Skin of body (tissue), 2 donors: ENCODE results near the gene MYLK. TPM values are rescaled to one million over a fixed set of nuclear protein-coding genes. Genes with fewer than 3 reads are reported as not detected.
"Not testable (repeated sequence)": the region's sequence is repeated elsewhere in the genome, so short reads cannot be mapped to it uniquely, and the experiment has no call there.

Experiments used
- DNase-seq: peaks from one replicate; lab custom pipeline; 2025; lab: John Stamatoyannopoulos, UW
- total RNA-seq: library from RNA; depleted of rRNA; stranded (reverse); fragments of >200 nt; gene quantifications from one replicate; pipeline ENCODE4 v1.2.3, GENCODE V29; 2014

The MYLK gene
- total RNA-seq, 1 donor from 2014 or later = 57.6 TPM

DNA sequence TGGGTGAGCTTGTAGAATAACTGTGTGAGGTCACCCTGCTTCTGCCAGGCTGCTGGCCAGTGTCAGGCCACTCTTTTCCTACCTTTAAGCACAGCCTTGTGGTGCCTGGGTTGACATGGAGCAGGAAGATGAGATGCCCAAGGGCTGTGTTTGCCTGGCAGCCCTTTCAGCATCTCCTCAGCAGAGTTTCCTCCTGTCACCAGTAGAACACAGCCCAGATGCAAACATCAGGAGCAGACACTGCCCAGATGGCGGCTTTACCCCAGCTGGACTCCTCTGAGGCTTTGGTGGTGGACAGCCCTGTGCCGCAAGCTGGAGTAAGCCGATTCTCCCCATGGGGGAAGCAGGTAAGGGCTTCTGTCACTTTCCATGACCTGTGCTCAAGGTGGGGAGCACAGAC lies 180.5 kb downstream of the MYLK start:
- DNase-seq = not testable (repeated sequence)

DNA sequence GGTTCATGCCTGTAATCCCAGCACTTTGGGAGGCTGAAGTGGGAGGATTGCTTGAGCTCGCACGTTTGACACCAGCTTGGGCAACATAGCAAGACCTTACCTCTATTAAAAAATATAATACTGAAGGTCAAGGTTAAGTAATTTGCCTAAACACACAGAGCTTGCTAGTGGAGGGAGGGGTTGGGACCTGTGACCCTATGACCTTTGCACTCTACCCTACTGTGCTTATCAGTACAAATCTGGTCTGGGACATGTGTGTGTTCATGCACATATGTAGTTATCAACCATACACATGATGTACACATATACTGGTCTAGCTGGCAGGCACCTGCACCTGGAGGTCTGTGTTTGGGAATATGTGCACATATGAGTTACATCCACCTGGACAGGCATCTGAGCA lies 181.4 kb downstream of the MYLK start:
- DNase-seq = no peak

DNA sequence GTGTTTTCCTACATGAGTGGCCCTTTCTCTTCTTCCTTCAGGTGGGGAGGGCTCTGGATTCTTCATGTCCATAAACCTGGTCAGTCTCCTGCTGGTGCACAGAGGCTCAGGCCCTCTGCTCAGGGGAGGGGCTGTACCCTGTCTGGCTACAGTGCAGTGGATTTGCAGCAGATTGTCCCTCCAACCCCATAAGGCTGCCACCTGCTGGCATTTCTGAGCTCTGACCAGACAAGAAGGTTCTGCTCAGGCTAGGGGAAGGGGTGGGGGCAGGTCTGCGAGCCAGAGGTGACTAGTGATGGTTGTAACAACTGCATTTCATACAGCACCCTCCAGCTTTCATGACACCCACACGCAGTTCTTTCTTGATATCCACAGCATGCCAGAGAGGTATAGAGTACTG lies 182.1 kb downstream of the MYLK start:
- DNase-seq = not testable (repeated sequence)

DNA sequence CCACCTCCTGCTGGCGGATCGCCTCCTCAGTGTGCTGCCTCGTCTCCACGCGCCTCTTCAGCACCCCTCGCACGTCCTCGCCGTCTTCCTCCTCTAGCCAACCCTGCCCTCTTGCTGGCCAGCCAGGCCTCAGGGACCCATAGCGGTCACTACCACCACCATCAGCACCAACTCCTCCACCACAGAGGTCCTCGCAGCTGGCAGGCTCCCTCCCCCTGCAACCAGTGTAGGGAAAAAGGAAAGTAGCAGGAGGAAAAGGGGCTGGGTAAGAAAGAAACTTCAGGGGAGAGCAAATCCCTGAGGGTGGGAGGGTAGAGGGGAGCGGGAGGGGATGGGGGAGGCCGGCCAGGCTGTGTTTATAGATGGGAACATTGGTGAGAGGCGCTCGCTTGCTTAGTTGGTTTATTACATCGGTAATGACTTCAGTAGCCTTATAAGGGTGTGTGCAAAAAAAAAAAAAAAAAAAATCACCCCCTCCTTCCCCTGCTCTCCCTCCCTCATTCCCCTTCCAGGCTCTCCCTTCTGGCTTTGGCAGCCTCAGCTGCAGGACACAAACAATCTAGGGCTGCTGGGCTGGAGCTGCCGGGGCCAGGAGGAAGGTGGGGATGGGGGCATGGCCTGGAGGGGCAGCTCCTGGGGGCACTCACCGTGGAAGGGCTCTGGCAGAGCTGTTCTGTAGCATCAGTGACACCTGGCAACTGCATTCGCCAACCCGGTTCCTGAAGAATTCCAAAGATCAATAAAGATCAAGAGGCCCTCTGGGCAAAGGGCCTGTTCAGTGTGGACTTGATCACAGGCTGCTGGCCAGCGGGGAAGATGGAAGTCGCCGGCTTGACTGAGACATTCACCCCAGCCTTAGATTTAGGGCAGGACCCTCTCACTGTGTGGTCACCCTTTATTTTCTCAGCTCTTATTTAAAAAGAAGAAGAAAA lies 183.1 kb downstream of the MYLK start:
- DNase-seq = no peak

DNA sequence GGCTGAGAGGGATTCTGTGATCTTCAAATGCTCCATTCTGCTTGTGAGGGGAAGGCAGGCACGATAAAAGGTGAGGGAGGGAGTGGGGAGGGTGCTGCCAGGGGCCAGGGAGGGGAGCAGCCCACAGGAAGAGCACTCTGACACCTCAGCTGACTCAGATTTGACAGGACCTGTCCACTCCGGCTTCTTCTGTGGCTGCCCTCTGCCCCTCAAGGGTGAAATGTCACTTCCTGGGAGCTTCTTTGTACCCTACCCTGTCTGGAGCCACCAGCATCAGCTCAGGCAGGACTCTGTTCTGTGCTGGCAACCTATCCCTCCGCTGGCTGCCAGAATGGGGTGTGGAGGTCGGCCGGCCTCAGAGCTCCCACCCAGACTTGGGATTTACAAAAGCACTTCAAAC lies 185.3 kb downstream of the MYLK start:
- no peak for DNase-seq

DNA sequence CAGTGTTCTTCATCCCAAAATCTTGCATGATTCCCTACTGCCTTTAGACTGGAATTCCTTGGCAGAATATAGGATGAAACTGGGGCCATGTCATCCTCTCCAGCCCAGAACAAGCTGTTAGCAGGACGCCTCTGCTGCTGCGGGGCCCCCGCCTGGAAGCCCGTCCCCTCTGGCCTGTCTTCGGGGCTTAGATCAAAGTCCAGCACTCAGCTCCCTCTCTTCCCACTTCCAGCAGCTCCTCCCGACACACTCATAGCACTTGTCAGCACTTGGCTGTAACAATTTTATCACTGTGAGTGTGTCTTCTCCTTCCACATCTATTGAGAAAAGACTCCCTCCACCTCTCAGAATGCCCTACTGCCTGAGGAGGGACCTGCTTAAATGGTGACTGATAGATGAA lies 187.3 kb downstream of the MYLK start:
- no peak for DNase-seq

DNA sequence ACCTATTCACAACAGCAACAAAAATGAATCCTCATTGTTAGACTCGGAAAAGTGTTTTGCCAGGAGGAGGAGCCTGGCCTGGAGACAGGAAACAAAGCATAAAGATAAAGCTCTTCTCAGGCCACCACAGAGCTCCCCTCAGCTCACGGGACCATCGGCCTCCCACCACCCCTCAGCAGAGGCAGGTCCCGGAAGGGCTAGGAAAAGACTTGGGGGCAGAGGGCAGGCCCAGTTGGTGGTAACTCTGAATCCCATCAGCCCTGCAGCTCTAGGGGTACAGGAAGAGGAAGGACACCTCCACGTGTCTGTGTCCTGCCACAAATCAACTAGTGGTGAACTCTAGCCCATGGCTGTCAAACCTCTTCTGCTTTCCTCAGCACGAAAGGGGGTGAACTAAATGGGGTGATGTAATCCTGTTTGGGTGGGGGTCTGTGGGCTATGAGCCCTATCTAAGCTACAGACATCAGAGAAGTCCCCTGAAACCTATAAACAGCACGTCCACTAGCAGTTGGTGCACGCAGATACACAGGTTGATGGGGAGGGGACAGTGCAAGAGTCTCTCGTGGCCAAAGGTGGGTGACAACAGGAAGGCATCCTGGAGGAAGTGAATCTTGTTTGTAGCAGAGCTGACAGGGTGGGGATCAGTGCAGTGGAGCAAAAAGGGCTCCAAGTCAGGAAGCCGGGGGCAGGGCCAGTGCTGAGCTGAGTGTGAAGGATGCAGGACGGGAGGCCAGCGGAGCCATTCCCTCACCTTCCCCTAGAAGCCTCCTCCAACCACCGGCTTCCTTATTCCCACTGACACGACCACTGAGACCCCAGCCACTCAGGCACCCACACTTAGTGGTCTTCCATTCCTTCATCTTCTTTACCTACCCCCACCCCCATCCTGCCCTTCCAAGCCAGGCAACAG lies 188.1 kb downstream of the MYLK start:
- DNase-seq = no peak

DNA sequence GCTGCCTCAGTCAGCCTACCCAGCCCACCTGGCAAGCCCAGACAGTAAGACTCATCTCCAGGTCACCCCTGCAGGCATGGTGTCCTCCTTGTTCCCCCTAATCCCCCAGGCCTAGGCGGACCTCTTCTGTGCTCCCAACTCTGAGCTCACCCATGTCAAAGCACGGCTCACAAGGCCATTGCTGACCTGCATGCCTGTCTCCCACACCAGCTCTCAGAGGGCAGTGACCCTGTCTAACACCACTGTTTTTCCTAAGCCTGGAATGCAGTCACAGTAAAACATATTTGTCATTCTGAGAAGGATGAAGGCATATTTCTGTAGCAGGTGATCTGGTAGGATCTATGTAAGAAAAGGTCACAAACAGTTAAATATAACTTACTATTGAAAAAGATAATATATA lies 189.0 kb downstream of the MYLK start:
- no peak for DNase-seq

DNA sequence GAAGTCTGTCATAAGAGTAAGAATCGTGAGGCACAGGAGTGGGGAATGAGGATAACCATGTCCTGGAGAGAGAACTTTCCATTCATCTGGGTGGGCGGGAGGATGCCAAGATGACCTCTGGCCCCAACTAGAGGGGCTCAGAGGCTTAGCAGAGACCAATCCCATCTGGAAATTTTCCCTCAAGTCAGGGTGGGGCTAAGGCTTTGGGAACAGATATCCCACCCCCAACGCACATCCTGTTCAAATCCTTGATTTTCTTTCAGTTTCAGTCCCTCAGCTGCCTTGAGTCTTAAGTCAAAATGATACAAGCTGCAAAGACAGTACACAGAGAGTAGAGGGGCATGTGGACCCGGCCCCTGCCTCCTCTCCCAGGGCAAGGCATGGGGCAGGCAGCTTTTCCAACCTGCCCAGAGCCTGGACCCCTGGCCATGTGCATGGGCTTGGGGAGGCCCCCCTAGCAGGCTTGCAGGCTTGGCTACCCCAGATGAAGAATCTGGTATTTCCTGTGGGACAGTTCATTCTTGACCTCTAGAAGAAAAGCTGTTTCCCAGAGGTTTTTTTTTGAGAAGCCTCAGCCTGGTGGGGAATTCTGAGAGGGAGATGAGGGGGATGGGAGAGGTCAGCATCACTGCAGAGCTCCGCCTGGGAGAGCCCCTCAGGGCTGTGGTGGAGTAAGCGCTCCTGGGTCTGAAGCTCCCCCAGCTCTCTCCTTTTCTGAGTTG lies 189.6 kb downstream of the MYLK start:
- DNase-seq = no peak

DNA sequence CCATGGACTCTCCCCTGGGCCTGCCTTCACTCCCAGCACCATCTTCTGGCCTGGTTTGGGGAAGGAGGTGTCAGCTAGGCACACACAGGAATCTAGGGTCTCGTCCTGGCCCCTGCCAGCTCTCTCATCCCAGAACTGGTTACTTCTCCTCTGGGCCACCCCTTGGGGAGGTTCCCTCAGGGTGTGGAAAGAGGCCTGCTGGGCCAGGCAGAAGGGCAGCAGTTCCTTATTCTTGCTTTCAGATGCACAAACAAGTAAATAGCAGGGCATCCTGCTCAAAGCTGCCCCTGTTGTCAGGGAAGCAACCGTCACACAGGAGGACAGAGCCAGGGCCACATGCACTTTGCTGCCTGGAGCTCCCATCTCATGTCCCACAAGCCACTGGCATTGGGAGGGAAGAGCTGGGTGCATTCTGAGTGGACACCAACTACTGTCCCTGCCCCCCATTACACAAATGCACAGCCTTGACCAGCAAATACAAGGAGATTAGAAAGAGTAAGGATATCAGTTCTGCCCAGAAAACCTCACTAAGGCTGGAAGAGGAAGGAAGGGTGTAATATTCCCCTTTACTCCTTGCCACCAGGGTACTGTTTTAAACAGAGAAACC lies 190.4 kb downstream of the MYLK start:
- DNase-seq = no peak

DNA sequence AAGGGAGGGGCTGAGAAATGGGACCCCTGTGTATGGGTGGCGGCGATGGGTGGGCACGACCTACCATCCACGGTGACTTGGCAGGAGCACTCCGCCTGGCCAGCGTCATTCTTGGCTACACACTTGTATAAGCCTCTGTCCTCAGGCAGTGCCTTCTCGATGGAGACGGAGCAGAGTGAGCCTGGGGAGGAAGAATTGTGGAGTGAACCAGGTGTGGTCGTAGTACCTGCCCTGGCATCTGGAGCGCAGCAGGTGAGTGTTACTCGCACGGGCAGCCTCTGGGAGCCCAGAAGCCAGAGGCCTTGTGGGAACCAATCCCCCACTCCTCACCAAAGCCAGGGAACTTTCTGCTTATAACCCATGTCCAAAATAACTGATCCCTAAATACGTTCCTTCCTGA lies 191.5 kb downstream of the MYLK start:
- no peak for DNase-seq

DNA sequence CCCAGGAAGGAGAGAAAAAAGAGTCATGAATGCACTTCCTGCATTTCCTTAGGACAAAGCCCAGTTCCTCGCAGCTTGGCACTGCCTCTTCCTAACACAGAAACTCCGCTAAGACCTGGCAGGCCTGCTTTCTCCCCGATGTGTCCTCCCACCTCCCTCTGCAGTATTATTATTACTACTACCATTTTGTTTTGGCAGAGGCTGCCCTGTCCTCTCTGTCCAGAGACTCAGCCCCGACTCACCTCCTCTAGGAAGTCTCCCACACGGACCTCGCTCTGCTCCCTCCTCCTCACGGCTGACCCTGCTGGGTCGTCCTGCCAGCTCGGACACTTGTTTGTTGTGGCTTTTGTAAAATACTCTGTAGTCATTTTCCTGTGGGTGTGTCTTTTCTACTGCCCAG lies 192.1 kb downstream of the MYLK start:
- no peak for DNase-seq

DNA sequence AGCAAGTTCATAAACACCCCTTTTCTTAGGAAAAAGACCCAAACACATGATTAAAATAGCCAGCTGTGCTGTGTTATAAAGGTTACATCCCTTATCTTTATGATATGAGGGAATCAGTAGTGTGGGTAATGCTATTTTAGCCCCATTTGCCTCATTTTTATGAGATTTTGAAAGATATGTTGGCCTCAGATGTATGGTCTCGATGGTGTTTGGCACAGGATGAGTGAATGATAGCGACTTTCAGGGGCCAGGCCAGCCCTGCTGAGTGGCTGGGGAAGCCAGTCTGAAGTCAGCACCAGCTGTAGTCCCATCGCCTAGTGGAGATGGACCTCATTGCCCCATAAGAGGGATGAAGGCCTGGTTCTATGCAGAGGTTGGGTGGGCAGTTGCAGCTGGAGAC lies 194.3 kb downstream of the MYLK start:
- no peak for DNase-seq

DNA sequence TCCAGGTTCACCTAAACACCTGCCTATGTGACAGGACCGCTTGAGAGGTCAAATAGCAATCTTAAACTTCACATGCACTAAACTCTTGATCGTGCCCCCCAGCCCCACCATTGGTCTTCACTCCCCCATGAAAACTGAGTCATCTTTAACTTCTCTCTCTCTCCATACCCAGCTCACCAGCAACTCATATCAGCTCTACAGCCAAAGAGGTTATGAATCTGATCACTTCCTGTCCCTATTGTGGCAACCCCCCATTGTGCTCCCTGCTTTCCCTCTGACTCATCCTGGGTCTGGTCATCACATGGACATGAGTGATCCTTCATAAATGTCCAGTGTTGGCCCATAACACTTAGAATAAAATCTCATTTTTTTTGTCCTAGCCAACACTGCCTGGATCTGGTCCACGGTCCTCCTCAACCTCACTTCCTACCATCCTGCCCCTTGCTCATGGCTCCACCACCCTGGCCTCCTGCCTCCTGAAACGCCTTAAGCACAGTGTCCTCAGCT lies 195.8 kb downstream of the MYLK start:
- no peak for DNase-seq

DNA sequence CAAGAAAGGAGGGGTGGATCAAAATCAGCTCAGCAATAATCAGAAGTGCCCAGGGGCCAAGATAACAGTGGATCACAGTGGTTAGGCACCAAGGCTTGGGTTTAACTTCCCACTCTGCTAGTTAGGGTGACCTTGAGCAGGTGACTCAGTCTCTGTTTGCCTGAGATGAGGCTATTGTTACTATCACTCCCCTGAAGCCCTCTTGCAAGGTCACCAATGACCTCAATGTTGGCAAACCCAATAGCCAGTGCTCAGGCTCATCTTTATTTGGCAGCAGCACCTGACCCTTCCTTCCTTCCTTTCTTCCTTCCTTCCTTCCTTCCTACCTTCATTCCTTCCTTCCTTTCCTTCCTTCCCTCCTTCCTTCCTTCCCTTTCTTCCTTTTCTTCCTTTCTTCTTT lies 196.8 kb downstream of the MYLK start:
- no peak for DNase-seq

DNA sequence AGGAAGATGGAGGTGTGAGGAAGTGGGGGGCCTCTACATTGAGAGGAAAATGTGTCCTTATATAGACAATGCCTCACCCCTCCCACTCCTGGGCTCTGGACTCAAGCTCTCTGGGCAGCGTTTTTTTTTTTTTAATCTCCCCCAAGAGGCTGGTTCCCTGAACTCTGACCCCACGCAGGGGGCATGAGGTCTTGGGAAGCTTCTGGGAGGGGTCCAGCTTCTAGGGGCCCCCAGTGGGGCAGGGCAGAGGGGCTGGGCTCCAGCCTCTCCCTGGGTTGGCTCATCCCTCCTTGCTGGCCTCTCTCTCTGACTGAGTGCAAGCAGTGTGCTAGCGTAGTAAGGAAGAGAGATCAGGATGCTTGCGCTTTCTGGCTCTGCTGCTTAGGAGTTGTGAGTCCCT lies 197.9 kb downstream of the MYLK start:
- peak; percentile 47 for DNase-seq

DNA sequence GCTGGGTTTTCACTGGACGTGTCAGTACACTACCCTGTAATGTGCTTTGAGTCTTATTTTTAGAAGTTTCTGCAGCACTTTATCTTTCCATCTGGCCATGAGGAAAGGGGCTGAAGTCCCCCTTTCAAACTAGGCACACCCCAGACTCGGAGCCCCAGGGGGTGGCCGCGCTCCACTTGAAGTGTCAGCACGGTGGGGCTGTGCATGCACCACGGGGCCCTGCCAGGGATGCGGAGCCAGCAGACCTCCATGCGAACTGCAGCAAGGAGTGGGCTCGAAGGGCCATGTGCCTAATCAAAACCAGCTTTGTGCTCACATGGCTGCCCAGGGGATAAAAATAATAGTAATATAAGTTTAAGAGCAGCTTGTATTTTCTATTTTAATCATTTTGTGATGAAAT lies 198.4 kb downstream of the MYLK start:
- DNase-seq = no peak

DNA sequence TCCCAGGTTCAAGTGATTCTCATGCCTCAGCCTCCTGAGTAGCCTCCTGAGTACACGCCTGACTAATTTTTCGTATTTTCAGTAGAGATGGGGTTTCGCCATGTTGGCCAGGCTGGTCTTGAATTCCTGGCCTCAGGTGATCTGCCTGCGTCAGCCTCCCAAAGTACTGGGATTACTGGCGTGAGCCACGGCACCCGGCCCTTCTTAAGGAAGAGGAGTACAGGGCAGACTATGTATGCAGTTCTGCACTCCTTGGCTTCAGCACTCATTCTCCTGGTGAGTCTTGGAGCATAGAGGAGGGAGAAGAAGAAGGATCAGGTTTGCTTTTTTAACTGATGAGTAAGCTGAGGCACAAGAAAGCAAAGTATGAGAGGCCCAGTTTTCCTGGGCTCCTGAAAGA lies 199.5 kb downstream of the MYLK start:
- DNase-seq = no peak

DNA sequence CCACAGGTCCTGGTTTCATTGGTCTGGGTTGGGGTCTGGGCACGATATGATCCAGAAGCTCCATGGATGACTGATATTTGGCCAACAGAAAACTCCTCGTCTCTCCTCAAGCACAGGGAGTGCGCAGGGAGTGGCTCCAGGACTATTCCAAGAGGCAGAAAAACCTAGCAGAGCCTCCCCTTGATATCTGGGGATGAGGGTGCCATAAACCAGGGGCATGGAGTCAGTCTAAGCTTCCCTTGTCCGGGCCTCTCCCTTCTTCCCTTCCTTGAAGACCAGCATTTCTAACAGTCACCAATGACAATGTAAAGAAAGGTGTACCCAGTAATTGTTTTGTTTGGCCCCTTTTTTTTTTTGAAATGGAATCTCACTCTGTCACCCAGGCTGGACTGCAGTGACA lies 199.9 kb downstream of the MYLK start:
- DNase-seq = no peak

DNA sequence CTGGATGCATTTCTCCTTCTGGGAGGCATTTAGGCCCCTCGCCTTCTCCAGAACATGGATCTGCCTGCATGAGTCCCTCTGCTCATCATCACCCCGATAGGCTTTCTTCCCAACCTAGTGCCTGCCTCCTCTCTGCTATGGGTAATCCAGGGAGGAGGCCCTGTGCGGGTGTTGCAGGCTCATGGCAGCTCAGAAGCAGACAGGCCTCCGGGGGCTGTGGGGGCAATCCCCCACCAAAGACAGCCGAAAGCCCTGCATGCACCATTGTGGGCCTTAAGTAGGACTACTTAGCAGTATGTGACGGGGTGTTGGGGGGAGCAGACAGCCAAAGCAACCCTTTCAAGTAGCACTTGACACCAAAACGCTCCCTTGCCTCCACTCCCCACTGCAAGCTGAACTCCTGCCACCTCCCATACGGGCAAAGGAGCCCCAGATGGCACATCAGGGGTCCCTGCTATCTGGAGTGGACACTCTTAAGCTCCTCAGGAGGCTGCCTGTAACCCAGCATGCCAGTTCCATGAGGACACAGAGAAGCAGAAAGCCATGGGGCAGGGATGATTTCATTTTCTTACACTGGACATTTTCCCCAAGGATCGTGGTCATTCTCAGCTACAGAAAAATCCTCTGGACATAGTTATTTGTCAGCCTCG lies 200.5 kb downstream of the MYLK start:
- DNase-seq = no peak
